WTC11 (cell line): Measurements from ENCODE around the gene GFOD1. TPM values are rescaled to one million over a fixed set of nuclear protein-coding genes. Genes with fewer than 3 reads are reported as not detected.

ENCODE experiments used
- ATAC-seq: fragments of 200-7000 bp; cut with Tn5 transposase; 2 replicates; pipeline ENCODE4 v1.10.0; 2021; ENCODE audit warnings: mild to moderate bottlenecking, moderate library complexity
- CTCF ChIA-PET: fragments of 300-600 bp; sonication (Branson Sonifier 250); formaldehyde crosslinking; loops from one replicate; lab custom pipeline; 2021; ENCODE audit warnings: antibody characterized with exemption; lab: Charles Lee
- POLR2A ChIA-PET: fragments of 350-600 bp; sonication (Branson Sonifier 250); formaldehyde crosslinking; loops from one replicate; lab custom pipeline; 2021; ENCODE audit warnings: antibody characterized with exemption; lab: Charles Lee
- DNase-seq: peaks from one replicate; pipeline ENCODE4 v3.0.0; 2021; ENCODE audit warnings: low spot score
- H3K27ac Mint-ChIP-seq: 2 replicates; pipeline ENCODE4 v1.8.0; 2021; ENCODE audit warnings: mixed read lengths
- H3K27me3 Mint-ChIP-seq: 2 replicates; pipeline ENCODE4 v1.8.0; 2021; ENCODE audit warnings: low read depth, mild to moderate bottlenecking, moderate library complexity, mixed read lengths
- H3K36me3 Mint-ChIP-seq: 2 replicates; pipeline ENCODE4 v1.8.0; 2021; ENCODE audit warnings: mixed read lengths
- H3K4me1 Mint-ChIP-seq: 2 replicates; pipeline ENCODE4 v1.8.0; 2022; ENCODE audit warnings: mixed read lengths
- H3K4me3 Mint-ChIP-seq: 2 replicates; pipeline ENCODE4 v1.8.0; 2021; ENCODE audit warnings: mild to moderate bottlenecking, moderate library complexity, mixed read lengths
- H3K9me3 Mint-ChIP-seq: 2 replicates; pipeline ENCODE4 v1.8.0; 2021; ENCODE audit warnings: mixed read lengths
- ATF6 ChIP-seq: sonication (generic); formaldehyde crosslinking; IDR thresholded peaks from 2 replicates; pipeline ENCODE4 v1.8.1; 2023; ENCODE audit warnings: mild to moderate bottlenecking, missing genetic modification reagents
- CREB1 ChIP-seq: sonication (generic); formaldehyde crosslinking; IDR thresholded peaks from 2 replicates; pipeline ENCODE4 v1.8.0; 2023; ENCODE audit warnings: mild to moderate bottlenecking, missing genetic modification reagents
- ELF4 ChIP-seq: sonication (generic); formaldehyde crosslinking; IDR thresholded peaks from 2 replicates; pipeline ENCODE4 v1.8.1; 2022; ENCODE audit warnings: low read depth, mild to moderate bottlenecking, moderate library complexity, missing genetic modification reagents
- EMX1 ChIP-seq: fragments of 250-450 bp; sonication (Bioruptor Pico); IDR thresholded peaks from 2 replicates; pipeline ENCODE4 v1.8.0; 2021; ENCODE audit warnings: mild to moderate bottlenecking
- ETV6 ChIP-seq: sonication (generic); formaldehyde crosslinking; IDR thresholded peaks from 2 replicates; pipeline ENCODE4 v1.8.1; 2022; ENCODE audit warnings: mild to moderate bottlenecking, missing genetic modification reagents
- FOXP4 ChIP-seq: sonication (generic); formaldehyde crosslinking; IDR thresholded peaks from 2 replicates; pipeline ENCODE4 v1.8.0; 2022; ENCODE audit warnings: mild to moderate bottlenecking, missing genetic modification reagents
- GTF2I ChIP-seq: fragments of 250-450 bp; sonication (Bioruptor Pico); conservative IDR thresholded peaks from 2 replicates; pipeline ENCODE4 v1.4.0; 2021; ENCODE audit warnings: mild to moderate bottlenecking
- NR2C2 ChIP-seq: sonication (generic); formaldehyde crosslinking; IDR thresholded peaks from 2 replicates; pipeline ENCODE4 v1.8.0; 2022; ENCODE audit warnings: mild to moderate bottlenecking, missing genetic modification reagents
- OVOL2 ChIP-seq: fragments of 250-450 bp; sonication (Bioruptor Pico); IDR thresholded peaks from 2 replicates; pipeline ENCODE4 v1.9.0; 2021; ENCODE audit warnings: mild to moderate bottlenecking, borderline replicate concordance
- PRDM15 ChIP-seq: sonication (generic); formaldehyde crosslinking; IDR thresholded peaks from 2 replicates; pipeline ENCODE4 v1.8.0; 2022; ENCODE audit warnings: missing genetic modification reagents
- PRRX2 ChIP-seq: fragments of 250-450 bp; sonication (Bioruptor Pico); IDR thresholded peaks from 2 replicates; pipeline ENCODE4 v1.8.0; 2021; ENCODE audit warnings: mild to moderate bottlenecking
- SMAD3 ChIP-seq: sonication (generic); formaldehyde crosslinking; IDR thresholded peaks from 2 replicates; pipeline ENCODE4 v1.8.0; 2022; ENCODE audit warnings: missing genetic modification reagents, mild to moderate bottlenecking, borderline replicate concordance
- SOX15 ChIP-seq: fragments of 250-450 bp; sonication (Bioruptor Pico); IDR thresholded peaks from 2 replicates; pipeline ENCODE4 v1.9.0; 2021; ENCODE audit warnings: mild to moderate bottlenecking
- TCF7 ChIP-seq: sonication (generic); formaldehyde crosslinking; IDR thresholded peaks from 2 replicates; pipeline ENCODE4 v1.8.0; 2022; ENCODE audit warnings: mild to moderate bottlenecking, low read depth, missing genetic modification reagents, moderate library complexity
- TEAD1 ChIP-seq: sonication (generic); formaldehyde crosslinking; IDR thresholded peaks from 2 replicates; pipeline ENCODE4 v1.8.0; 2022; ENCODE audit warnings: mild to moderate bottlenecking, missing genetic modification reagents
- ZNF219 ChIP-seq: sonication (generic); formaldehyde crosslinking; IDR thresholded peaks from 2 replicates; pipeline ENCODE4 v1.8.0; 2023; ENCODE audit warnings: missing genetic modification reagents, mild to moderate bottlenecking, borderline replicate concordance
- ZNF416 ChIP-seq: fragments of 250-450 bp; sonication (Bioruptor Pico); IDR thresholded peaks from 2 replicates; pipeline ENCODE4 v1.9.0; 2021; ENCODE audit warnings: mild to moderate bottlenecking, inconsistent platforms
- ZNF671 ChIP-seq: fragments of 250-450 bp; sonication (Bioruptor Pico); IDR thresholded peaks from 2 replicates; pipeline ENCODE4 v1.8.0; 2021; ENCODE audit warnings: mild to moderate bottlenecking
- total RNA-seq: library from RNA; stranded (reverse); gene quantifications from 3 replicates; pipeline ENCODE4 v1.2.3, GENCODE V29; 2021
- TF ChIP-seq, protein P1 (sequence below): fragments of 250-450 bp; sonication (Bioruptor Pico); IDR thresholded peaks from 2 replicates; pipeline ENCODE4 v1.8.0; 2021; ENCODE audit warnings: mild to moderate bottlenecking
- TF ChIP-seq, protein P2 (sequence below): fragments of 250-450 bp; sonication (Bioruptor Pico); IDR thresholded peaks from 2 replicates; pipeline ENCODE4 v1.9.0; 2021; ENCODE audit warnings: mild to moderate bottlenecking
- TF ChIP-seq, protein P3 (sequence below): sonication (generic); formaldehyde crosslinking; IDR thresholded peaks from 2 replicates; pipeline ENCODE4 v1.8.0; 2022; ENCODE audit warnings: mild to moderate bottlenecking, missing genetic modification reagents

Gene GFOD1
- total RNA-seq, 1 experiment from 2014 or later: 8.5 TPM

DNA sequence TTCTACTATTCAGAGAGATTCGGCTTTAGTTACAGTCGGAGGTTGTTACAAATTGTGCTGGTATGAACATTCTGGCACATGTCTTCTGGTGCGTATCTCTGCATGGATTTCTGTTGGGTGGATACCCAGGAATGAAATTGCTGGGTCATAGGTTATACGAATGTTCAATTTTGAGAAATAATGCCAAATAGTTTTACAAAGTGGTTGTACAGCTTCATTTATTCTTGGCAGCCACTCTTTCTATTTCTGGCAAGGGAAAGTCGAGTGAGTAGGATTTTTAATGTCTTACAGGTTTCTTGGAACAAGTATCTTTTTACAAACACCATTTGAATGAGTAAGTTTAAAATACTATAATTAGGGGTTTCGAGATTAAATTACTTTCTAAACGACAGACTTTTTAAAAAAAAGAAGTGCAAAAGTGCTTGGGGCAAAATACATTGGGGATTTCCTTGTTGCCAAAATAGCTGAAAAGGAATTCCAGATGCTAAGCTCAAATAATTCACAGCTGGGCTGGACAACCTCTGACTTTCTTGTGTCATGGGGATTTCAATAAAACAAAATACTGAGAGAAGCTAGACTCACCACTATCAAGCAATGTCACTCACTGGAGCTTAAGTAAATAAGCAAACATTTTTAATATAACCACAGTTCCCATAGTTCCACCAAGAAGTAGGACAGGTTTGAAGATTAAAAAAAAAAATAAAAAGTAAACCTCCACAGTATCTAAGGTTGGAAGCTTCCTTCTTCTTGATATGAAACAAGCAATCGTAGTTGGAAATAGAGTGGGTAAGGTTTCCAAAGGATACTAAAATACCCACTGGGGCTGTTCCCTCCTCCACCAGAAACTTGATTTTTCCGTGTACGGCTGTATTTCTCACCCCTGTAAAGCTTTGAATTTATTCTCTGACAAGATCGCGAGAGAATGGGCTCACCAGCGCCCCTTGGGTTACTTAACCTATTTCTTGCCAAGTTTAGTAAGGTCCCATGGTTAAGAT lies 21.6 kb upstream of the GFOD1 start (continued):
- TF ChIP-seq NR2C2 (CRISPR knock-in tag) (no peak), TCF7 (CRISPR knock-in tag) (no peak), ZNF671 (no peak), SOX15 (CRISPR knock-in tag) (no peak), ETV6 (no peak)
- TF ChIP-seq, all 79 proteins: peak for 0

- POLR2A ChIA-PET: no interaction called here
- no peak for TF ChIP-seq FOXP4 (CRISPR knock-in tag)
- no peak for TF ChIP-seq SMAD3 (CRISPR knock-in tag)
- no peak for TF ChIP-seq ATF6
- TF ChIP-seq PRDM15 (CRISPR knock-in tag): no peak
- TF ChIP-seq SOX15 (CRISPR knock-in tag): no peak
- TF ChIP-seq GTF2I: no peak
- TF ChIP-seq, protein P1, sequence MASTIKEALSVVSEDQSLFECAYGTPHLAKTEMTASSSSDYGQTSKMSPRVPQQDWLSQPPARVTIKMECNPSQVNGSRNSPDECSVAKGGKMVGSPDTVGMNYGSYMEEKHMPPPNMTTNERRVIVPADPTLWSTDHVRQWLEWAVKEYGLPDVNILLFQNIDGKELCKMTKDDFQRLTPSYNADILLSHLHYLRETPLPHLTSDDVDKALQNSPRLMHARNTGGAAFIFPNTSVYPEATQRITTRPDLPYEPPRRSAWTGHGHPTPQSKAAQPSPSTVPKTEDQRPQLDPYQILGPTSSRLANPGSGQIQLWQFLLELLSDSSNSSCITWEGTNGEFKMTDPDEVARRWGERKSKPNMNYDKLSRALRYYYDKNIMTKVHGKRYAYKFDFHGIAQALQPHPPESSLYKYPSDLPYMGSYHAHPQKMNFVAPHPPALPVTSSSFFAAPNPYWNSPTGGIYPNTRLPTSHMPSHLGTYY (CRISPR knock-in tag): no peak
- no peak for TF ChIP-seq EMX1
- TF ChIP-seq, all 79 proteins: peak for 0
- Mint-ChIP-seq H3K27me3 (no peaks in the 10 kb centered on the region), H3K27ac (no peak overlapping the region), H3K36me3 (no peaks in the 10 kb centered on the region), H3K4me1 (no peaks in the 10 kb centered on the region), H3K4me3 (no peak overlapping the region), H3K9me3 (peaks cover 5% of the 10 kb centered on the region)
- CTCF ChIA-PET: interaction anchor here (0.5 kb wide), 1 partner anchor 97 kb away, joined by 3 read pairs; no protein-coding TSS in a partner anchor
- DNase-seq (no peak), ATAC-seq (no peak)
These were observed 20.0 kb upstream of the GFOD1 start for GRCh38 chr6:13507306-13507860.

DNA sequence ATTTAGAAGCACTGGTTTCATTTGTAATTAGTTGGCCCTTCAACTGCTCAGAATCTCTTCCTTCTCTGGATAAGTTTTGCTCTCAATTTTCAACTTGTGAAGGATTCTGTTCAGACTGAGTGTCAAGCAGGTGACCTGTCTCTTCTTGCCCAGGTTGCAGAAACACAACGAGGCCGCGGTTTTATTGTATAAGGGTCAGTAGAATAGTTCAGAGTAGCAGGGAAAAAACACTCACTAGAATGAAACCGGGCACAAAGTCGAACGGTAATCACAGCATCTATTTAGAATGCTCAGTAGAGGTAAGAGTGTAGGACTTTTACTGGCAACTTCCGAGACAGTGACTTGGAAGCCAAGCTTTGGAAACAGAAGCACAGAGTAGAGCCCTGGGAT lies 17.9 kb upstream of the GFOD1 start:
- ATAC-seq (no peak), DNase-seq (no peak)
- ChIA-PET POLR2A (no interaction called here), CTCF (interaction anchor here (1.5 kb wide), 1 partner anchor 126 kb away, joined by 4 read pairs; no protein-coding TSS in a partner anchor)
- Mint-ChIP-seq H3K27ac (no peak overlapping the region), H3K4me3 (no peak overlapping the region), H3K36me3 (no peaks in the 10 kb centered on the region), H3K4me1 (no peaks in the 10 kb centered on the region), H3K9me3 (peaks cover 3% of the 10 kb centered on the region), H3K27me3 (no peaks in the 10 kb centered on the region)
- TF ChIP-seq ZNF219 (CRISPR knock-in tag): no peak
- no peak for TF ChIP-seq OVOL2 (CRISPR knock-in tag)
- TF ChIP-seq, protein P2, sequence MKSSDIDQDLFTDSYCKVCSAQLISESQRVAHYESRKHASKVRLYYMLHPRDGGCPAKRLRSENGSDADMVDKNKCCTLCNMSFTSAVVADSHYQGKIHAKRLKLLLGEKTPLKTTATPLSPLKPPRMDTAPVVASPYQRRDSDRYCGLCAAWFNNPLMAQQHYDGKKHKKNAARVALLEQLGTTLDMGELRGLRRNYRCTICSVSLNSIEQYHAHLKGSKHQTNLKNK (CRISPR knock-in tag): no peak
- TF ChIP-seq PRRX2 (CRISPR knock-in tag): no peak
- TF ChIP-seq, protein P3, sequence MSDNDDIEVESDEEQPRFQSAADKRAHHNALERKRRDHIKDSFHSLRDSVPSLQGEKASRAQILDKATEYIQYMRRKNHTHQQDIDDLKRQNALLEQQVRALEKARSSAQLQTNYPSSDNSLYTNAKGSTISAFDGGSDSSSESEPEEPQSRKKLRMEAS (CRISPR knock-in tag): no peak
- no peak for TF ChIP-seq TEAD1 (CRISPR knock-in tag)
- TF ChIP-seq ATF6: no peak
- TF ChIP-seq CREB1 (CRISPR knock-in tag): no peak
- TF ChIP-seq ELF4 (CRISPR knock-in tag): no peak
- TF ChIP-seq ZNF416 (CRISPR knock-in tag): no peak
